Naive thymus-derived CD4-positive, alpha-beta T cell (primary cell): ENCODE data around the gene LCA5. TPM values are rescaled to one million over a fixed set of nuclear protein-coding genes. Genes with fewer than 3 reads are reported as not detected.
"Not testable (repeated sequence)": the region's sequence is repeated elsewhere in the genome, so short reads cannot be mapped to it uniquely, and the experiment has no call there.

Source experiments
- ATAC-seq: fragments of 150-1000 bp; cut with Tn5 transposase; 2 replicates; pipeline ENCODE4 v1.10.0; 2021; ENCODE audit warnings: mild to moderate bottlenecking, moderate library complexity
- CTCF ChIA-PET: fragments of 350-600 bp; sonication (Branson Sonifier 250); formaldehyde crosslinking; loops from one replicate; lab custom pipeline; 2021; ENCODE audit warnings: antibody characterized with exemption; lab: Charles Lee
- POLR2A ChIA-PET: fragments of 350-600 bp; sonication (Branson Sonifier 250); formaldehyde crosslinking; loops from one replicate; lab custom pipeline; 2021; ENCODE audit warnings: antibody characterized with exemption, inconsistent platforms; lab: Charles Lee
- DNase-seq, 9 donors: peaks; one replicate each; pipeline versions ENCODE4 v3.0.0 to v3.0.0-alpha.2; 2020 to 2022; ENCODE audit warnings: mixed read lengths in 1 of 9
- H3K27ac ChIP-seq: one replicate; pipeline ENCODE4 v1.7.0; 2013; ENCODE audit warnings: mild to moderate bottlenecking, low read depth, low read length, moderate library complexity
- H3K27me3 ChIP-seq, 2 donors: one replicate each; pipeline ENCODE4 v1.7.0; 2013; ENCODE audit warnings: low read length in 2 of 2, mild to moderate bottlenecking in 2 of 2, moderate library complexity in 2 of 2; ENCODE audit not compliant: control insufficient read depth in 2 of 2, insufficient read depth in 2 of 2
- H3K36me3 ChIP-seq, 3 experiments: 1 replicate in 2 of 3; 2 replicates in 1 of 3; pipeline ENCODE4 v1.7.0; 2013; ENCODE audit warnings: low read length in 3 of 3, mild to moderate bottlenecking in 3 of 3, moderate library complexity in 1 of 3; ENCODE audit not compliant: insufficient read depth in 3 of 3, control insufficient read depth in 2 of 3
- H3K4me1 ChIP-seq, 2 donors: one replicate each; pipeline ENCODE4 v1.7.0; 2013; ENCODE audit warnings: low read length in 2 of 2, mild to moderate bottlenecking in 2 of 2, moderate library complexity in 1 of 2; ENCODE audit not compliant: control insufficient read depth in 2 of 2, insufficient read depth in 2 of 2
- H3K4me3 ChIP-seq: 2 replicates; pipeline ENCODE4 v1.7.0; 2013; ENCODE audit warnings: mild to moderate bottlenecking, low read length
- H3K9me3 ChIP-seq, 3 experiments: 1 replicate in 2 of 3; 2 replicates in 1 of 3; pipeline ENCODE4 v1.7.0; 2013; ENCODE audit warnings: low read length in 3 of 3; ENCODE audit not compliant: control insufficient read depth in 2 of 3
- H3K27ac Mint-ChIP-seq, 9 donors: one replicate each; pipeline ENCODE4 v1.8.0; 2020 to 2022; ENCODE audit warnings: mixed read lengths in 9 of 9, mild to moderate bottlenecking in 8 of 9, moderate library complexity in 5 of 9, inconsistent platforms in 2 of 9
- H3K27me3 Mint-ChIP-seq, 5 donors: one replicate each; pipeline ENCODE4 v1.8.0; 2021 to 2022; ENCODE audit warnings: mixed read lengths in 5 of 5, mild to moderate bottlenecking in 1 of 5
- H3K36me3 Mint-ChIP-seq, 5 donors: one replicate each; pipeline ENCODE4 v1.8.0; 2020 to 2022; ENCODE audit warnings: mixed read lengths in 5 of 5, mild to moderate bottlenecking in 3 of 5, inconsistent platforms in 1 of 5
- H3K4me1 Mint-ChIP-seq, 7 donors: one replicate each; pipeline ENCODE4 v1.8.0; 2020 to 2022; ENCODE audit warnings: mixed read lengths in 7 of 7, mild to moderate bottlenecking in 3 of 7, inconsistent platforms in 1 of 7
- H3K4me3 Mint-ChIP-seq, 10 donors: one replicate each; pipeline ENCODE4 v1.8.0; 2020 to 2022; ENCODE audit warnings: mild to moderate bottlenecking in 10 of 10, mixed read lengths in 10 of 10, moderate library complexity in 6 of 10, inconsistent platforms in 2 of 10
- H3K9me3 Mint-ChIP-seq, 11 donors: one replicate each; pipeline ENCODE4 v1.8.0; 2020 to 2022; ENCODE audit warnings: mixed read lengths in 11 of 11, mild to moderate bottlenecking in 4 of 11, inconsistent platforms in 1 of 11, moderate library complexity in 1 of 11
- intact Hi-C, 2 donors: fragments of 100-400 bp; cut with micrococcal nuclease; formaldehyde crosslinking; loops; one replicate each; pipeline ENCODE4 v1.15.1; 2023
- polyA plus RNA-seq, 2 donors: library from polyadenylated mRNA; unstranded; fragments of 300-500 nt; fragmentation: Illumina TruSeq; gene quantifications; one replicate each; pipeline ENCODE4 v1.2.3, GENCODE V29; 2021
- total RNA-seq, 6 experiments: library from RNA in 5 of 6; stranded (reverse) in 5 of 6; gene quantifications; 1 replicate in 5 of 6; 2 replicates in 1 of 6; pipeline ENCODE4 v1.2.3 and lab custom pipeline; 2021 to 2026

Gene LCA5
- total and polyA plus RNA-seq, 7 experiments from 2014 or later = 0.10 to 0.65 (median 0.30) TPM

- H3K4me3 ChIP-seq, H3K4me1 ChIP-seq, CTCF ChIA-PET, H3K36me3 ChIP-seq, POLR2A ChIA-PET, H3K27ac Mint-ChIP-seq, ATAC-seq, H3K36me3 Mint-ChIP-seq, H3K4me3 Mint-ChIP-seq, intact Hi-C loops, H3K4me1 Mint-ChIP-seq, DNase-seq, H3K27me3 ChIP-seq, H3K9me3 ChIP-seq, H3K27ac ChIP-seq: not testable (repeated sequence)
- H3K9me3 Mint-ChIP-seq = peaks cover 0 to 19% (median 5%) of the 10 kb centered on the region in 11 donors
- H3K27me3 Mint-ChIP-seq = peaks cover 0 to 12% (median 4%) of the 10 kb centered on the region in 5 donors
Observed at GRCh38 chr6:79443876-79444275, 93.4 kb downstream of the LCA5 start.

DNA sequence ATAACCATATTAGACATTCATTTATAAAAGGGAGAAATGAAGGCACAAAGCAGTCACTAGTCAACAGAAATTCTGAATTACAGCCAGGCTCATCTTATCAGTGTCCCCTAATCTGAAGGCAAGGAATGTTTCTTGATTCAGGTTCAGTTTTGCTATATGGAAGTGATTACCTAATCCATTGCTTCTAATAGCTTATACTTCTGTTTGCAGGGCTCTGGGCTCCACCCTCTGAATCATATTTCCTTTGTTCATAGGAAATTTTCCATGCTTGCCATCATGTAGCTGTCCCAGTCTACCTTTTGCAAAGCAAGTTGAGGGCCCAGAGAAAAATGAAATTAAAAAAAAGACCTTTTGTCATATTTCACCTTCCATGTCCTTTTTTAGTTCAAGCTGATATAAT, 96.0 kb downstream of the LCA5 start:
- Mint-ChIP-seq H3K27me3 (peaks cover 0 to 14% (median 4%) of the 10 kb centered on the region in 5 donors), H3K27ac (no peak overlapping the region), H3K9me3 (peaks cover 0 to 19% (median 5%) of the 10 kb centered on the region in 11 donors), H3K4me3 (no peak overlapping the region), H3K36me3 (peaks cover 0 to 4% (median 0%) of the 10 kb centered on the region in 5 donors), H3K4me1 (no peaks in the 10 kb centered on the region)
- Histone ChIP-seq H3K27me3 (no peaks in the 10 kb centered on the region), H3K9me3 (no peaks in the 10 kb centered on the region), H3K27ac (no peak overlapping the region), H3K36me3 (no peaks in the 10 kb centered on the region), H3K4me3 (no peak overlapping the region), H3K4me1 (no peaks in the 10 kb centered on the region)
- CTCF ChIA-PET = no interaction called here
- no peak for DNase-seq
- no peak for ATAC-seq
- intact Hi-C loops = no loop called here
- POLR2A ChIA-PET = interaction anchor here (0.7 kb wide), 1 partner anchor 120 kb away, joined by 3 read pairs; no protein-coding TSS in a partner anchor

- intact Hi-C loops = no loop called here
- H3K4me3 Mint-ChIP-seq = no peak overlapping the region
- Histone ChIP-seq H3K4me3 (no peak overlapping the region), H3K4me1 (no peaks in the 10 kb centered on the region), H3K27ac (no peak overlapping the region), H3K36me3 (no peaks in the 10 kb centered on the region), H3K9me3 (no peaks in the 10 kb centered on the region), H3K27me3 (no peaks in the 10 kb centered on the region)
- ChIA-PET POLR2A (interaction anchor here (0.7 kb wide), 1 partner anchor 121 kb away, joined by 3 read pairs; no protein-coding TSS in a partner anchor), CTCF (no interaction called here)
- H3K9me3 Mint-ChIP-seq = peaks cover 0 to 19% (median 5%) of the 10 kb centered on the region in 11 donors
- H3K27me3 Mint-ChIP-seq = peaks cover 0 to 14% (median 4%) of the 10 kb centered on the region in 5 donors
- ATAC-seq = no peak
- peaks cover 0 to 4% (median 0%) of the 10 kb centered on the region in 5 donors for H3K36me3 Mint-ChIP-seq
- no peaks in the 10 kb centered on the region for H3K4me1 Mint-ChIP-seq
- H3K27ac Mint-ChIP-seq = no peak overlapping the region
- DNase-seq = no peak
Observed at GRCh38 chr6:79440598-79440997, 96.6 kb downstream of the LCA5 start.

DNA sequence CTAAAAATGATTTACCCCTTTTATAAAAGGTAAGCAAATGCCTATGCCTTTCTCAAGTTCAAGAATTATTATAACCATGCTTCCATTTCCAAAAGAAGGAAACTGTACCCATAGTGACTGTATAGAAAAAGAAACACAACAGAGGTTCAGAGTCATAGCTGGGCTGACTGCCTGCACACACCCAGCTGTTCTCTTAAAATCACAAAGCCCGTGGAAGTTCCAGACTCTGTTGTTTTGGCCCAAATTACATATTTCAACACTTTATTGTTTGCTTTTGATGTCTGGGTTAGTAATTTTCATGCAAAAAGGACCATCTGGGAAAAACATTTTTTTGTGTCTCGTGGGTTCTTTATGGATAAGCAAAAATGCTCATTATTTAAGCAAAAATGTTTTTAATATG, 99.2 kb downstream of the LCA5 start:
- peaks cover 0 to 19% (median 2%) of the 10 kb centered on the region in 11 donors for H3K9me3 Mint-ChIP-seq
- Histone ChIP-seq H3K27ac (no peak overlapping the region), H3K36me3 (no peaks in the 10 kb centered on the region), H3K4me1 (no peaks in the 10 kb centered on the region), H3K9me3 (no peaks in the 10 kb centered on the region), H3K27me3 (no peaks in the 10 kb centered on the region), H3K4me3 (no peak overlapping the region)
- H3K27me3 Mint-ChIP-seq = peaks cover 0 to 14% (median 3%) of the 10 kb centered on the region in 5 donors
- H3K4me1 Mint-ChIP-seq = no peaks in the 10 kb centered on the region
- CTCF ChIA-PET = no interaction called here
- H3K4me3 Mint-ChIP-seq = no peak overlapping the region
- ATAC-seq (no peak), DNase-seq (no peak)
- POLR2A ChIA-PET = no interaction called here
- H3K36me3 Mint-ChIP-seq = no peaks in the 10 kb centered on the region
- intact Hi-C loops = no loop called here
- no peak overlapping the region for H3K27ac Mint-ChIP-seq

DNA sequence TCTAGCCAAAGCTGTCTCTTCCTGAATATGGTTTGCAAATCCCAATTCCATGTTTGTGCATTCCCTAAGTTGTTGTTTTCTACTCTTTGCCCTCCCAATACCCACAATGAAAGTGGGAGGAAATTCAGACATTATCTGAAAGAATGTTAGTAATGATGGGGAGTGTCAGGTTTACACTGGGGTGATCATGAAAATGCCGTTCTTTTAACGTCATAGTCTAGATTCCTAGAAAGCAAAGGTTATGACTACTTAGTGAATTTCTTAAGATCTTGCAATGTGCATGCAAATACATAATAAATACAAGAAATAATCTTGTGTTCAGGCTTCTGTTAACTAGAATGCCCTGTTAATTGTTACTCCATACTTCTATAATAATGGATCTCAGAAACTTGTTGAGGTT, 101.0 kb downstream of the LCA5 start:
- H3K27ac Mint-ChIP-seq = no peak overlapping the region
- CTCF ChIA-PET = no interaction called here
- POLR2A ChIA-PET = no interaction called here

DNA sequence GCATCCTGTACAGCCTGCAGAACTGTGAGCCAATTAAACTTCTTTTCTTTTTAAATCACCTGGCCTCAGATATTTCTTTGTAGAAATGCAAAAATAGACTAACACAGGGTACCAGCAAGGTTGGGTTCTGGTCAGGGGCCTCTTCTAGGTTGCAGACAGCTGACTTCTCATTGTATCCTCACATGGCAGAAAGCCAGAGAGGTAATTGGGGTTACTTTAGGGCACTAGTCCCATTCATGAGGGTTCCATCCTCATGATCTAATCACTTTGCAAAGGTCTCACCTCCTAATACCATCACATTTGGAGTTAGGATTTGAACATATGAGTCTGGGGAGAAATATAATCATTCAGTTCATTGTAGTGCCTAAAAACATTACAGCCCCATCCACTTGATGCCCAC, 101.5 kb downstream of the LCA5 start:
- Histone ChIP-seq H3K27me3 (no peaks in the 10 kb centered on the region), H3K4me1 (no peaks in the 10 kb centered on the region), H3K4me3 (no peak overlapping the region), H3K27ac (no peak overlapping the region), H3K36me3 (no peaks in the 10 kb centered on the region), H3K9me3 (no peaks in the 10 kb centered on the region)
- H3K27ac Mint-ChIP-seq = no peak overlapping the region
- ChIA-PET CTCF (no interaction called here), POLR2A (no interaction called here)
- no peaks in the 10 kb centered on the region for H3K36me3 Mint-ChIP-seq
- intact Hi-C loops = no loop called here
- DNase-seq = no peak
- H3K9me3 Mint-ChIP-seq = peaks cover 0 to 1% (median 0%) of the 10 kb centered on the region in 11 donors
- no peaks in the 10 kb centered on the region for H3K4me1 Mint-ChIP-seq
- peaks cover 0 to 17% (median 3%) of the 10 kb centered on the region in 5 donors for H3K27me3 Mint-ChIP-seq
- ATAC-seq = no peak
- no peak overlapping the region for H3K4me3 Mint-ChIP-seq

More for the DNA sequence above, 101.0 kb downstream of the LCA5 start:
- Histone ChIP-seq H3K27me3 (no peaks in the 10 kb centered on the region), H3K4me1 (no peaks in the 10 kb centered on the region), H3K9me3 (no peaks in the 10 kb centered on the region), H3K36me3 (no peaks in the 10 kb centered on the region), H3K27ac (no peak overlapping the region), H3K4me3 (no peak overlapping the region)
- Mint-ChIP-seq H3K4me3 (no peak overlapping the region), H3K36me3 (no peaks in the 10 kb centered on the region), H3K9me3 (peaks cover 0 to 5% (median 0%) of the 10 kb centered on the region in 11 donors), H3K27me3 (peaks cover 0 to 21% (median 1%) of the 10 kb centered on the region in 5 donors), H3K4me1 (no peaks in the 10 kb centered on the region)
- no peak for ATAC-seq
- no peak for DNase-seq
- intact Hi-C loops = no loop called here
